ENCODE measurements around the gene GET4. TPM values are rescaled to one million over a fixed set of nuclear protein-coding genes. Genes with fewer than 3 reads are reported as not detected.

Gene GET4
- polyA plus RNA-seq, 3 donors: 20.1 to 36.8 (median 25.5) TPM

DNA sequence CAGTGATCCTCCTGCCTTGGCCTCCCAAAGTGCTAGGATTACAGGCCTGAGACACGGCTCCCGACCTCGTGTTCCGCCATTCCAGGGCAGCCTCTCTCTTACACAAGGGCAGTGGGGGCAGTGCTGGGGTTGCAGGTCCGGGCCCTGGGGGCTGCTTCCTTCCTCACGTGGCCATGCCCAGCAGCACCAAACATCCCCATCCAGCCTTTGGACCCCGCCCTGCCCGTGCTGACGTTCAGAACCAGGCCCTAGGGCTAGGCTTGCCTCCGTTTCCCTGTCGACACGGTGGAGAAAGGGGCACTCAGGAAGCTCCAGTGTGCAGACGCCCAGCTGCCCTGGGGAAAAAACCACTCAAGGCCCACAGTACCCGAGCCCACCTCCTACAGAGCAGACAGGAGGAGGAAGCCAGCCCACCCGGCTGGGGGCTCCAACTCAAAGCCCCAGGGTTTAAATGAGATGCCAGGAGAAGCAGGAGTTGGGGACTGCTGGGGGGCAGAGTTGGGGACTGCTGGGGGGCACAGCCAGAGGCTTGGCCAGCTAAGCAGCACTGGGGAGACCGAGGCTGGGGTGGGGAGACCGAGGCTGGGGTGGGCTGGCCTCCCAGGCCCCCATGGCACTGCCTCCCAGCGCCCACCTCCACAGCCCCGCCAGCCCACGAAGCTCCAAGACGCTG, 42.2 kb downstream of the GET4 start:
- Histone ChIP-seq H3K79me2 (ENCODE audit: insufficient read depth, low read length) (peaks cover 62% of the 10 kb centered on the region), H3K4me1 (ENCODE audit: control insufficient read depth in 1 of 2, insufficient read depth in 2 of 2, low read length in 2 of 2) (peaks cover 41 to 67% of the 10 kb centered on the region in 2 donors), H3K27ac (ENCODE audit: low read depth in 1 of 2, low read length in 2 of 2) (no peak overlapping the region), H3K4me2 (replicated peaks; ENCODE audit: extremely low read depth, low read length, poor library complexity, severe bottlenecking) (no peak overlapping the region), H3K36me3 (replicated peaks in 1 of 2; ENCODE audit: control insufficient read depth in 1 of 2, insufficient read depth in 2 of 2, low read length in 2 of 2) (peaks cover 34 to 42% of the 10 kb centered on the region in 2 donors), H4K20me1 (ENCODE audit: insufficient read depth, low read length) (peaks cover 32% of the 10 kb centered on the region), H3K9ac (ENCODE audit: insufficient read depth, low read length, poor library complexity, severe bottlenecking) (no peak overlapping the region), H3K27me3 (ENCODE audit: control insufficient read depth in 2 of 2, insufficient read depth in 2 of 2, low read length in 2 of 2) (no peaks in the 10 kb centered on the region), H3K4me3 (replicated peaks in 1 of 3; ENCODE audit: low read depth in 2 of 3, low read length in 3 of 3) (no peak overlapping the region), H3K9me3 (replicated peaks in 1 of 2; ENCODE audit: control insufficient read depth in 1 of 2, insufficient read depth in 1 of 2, low read length in 2 of 2) (no peaks in the 10 kb centered on the region), H2AFZ (ENCODE audit: insufficient read depth, low read depth, low read length, poor library complexity, severe bottlenecking) (no peak overlapping the region)
- TF ChIP-seq, protein P1, sequence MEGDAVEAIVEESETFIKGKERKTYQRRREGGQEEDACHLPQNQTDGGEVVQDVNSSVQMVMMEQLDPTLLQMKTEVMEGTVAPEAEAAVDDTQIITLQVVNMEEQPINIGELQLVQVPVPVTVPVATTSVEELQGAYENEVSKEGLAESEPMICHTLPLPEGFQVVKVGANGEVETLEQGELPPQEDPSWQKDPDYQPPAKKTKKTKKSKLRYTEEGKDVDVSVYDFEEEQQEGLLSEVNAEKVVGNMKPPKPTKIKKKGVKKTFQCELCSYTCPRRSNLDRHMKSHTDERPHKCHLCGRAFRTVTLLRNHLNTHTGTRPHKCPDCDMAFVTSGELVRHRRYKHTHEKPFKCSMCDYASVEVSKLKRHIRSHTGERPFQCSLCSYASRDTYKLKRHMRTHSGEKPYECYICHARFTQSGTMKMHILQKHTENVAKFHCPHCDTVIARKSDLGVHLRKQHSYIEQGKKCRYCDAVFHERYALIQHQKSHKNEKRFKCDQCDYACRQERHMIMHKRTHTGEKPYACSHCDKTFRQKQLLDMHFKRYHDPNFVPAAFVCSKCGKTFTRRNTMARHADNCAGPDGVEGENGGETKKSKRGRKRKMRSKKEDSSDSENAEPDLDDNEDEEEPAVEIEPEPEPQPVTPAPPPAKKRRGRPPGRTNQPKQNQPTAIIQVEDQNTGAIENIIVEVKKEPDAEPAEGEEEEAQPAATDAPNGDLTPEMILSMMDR (IDR thresholded peaks at IDR 0.05): no peak
- no peak for DNase-seq
- WGBS (ENCODE audit: insufficient coverage): 72% methylated on average over 11 of the region's 21 CpGs
- Mint-ChIP-seq H3K9me3 (no peaks in the 10 kb centered on the region), H3K27me3 (ENCODE audit: low read depth in 3 of 3) (peaks cover 0 to 3% (median 0%) of the 10 kb centered on the region in 3 donors), H3K4me3 (no peak overlapping the region), H3K4me1 (peaks cover 56% of the 10 kb centered on the region), H3K27ac (peak overlapping the region in 3 of 7 donors; percentile 3 to 68 (median 42)), H3K36me3 (peaks cover 43 to 59% of the 10 kb centered on the region in 2 donors)
- intact Hi-C loops (cut with micrococcal nuclease): no loop called here

- peaks cover 61% of the 10 kb centered on the region for H3K79me2 ChIP-seq (ENCODE audit: insufficient read depth, low read length)
- no peak overlapping the region for H3K9ac ChIP-seq (ENCODE audit: insufficient read depth, low read length, poor library complexity, severe bottlenecking)
- H3K27me3 ChIP-seq (ENCODE audit: control insufficient read depth in 2 of 2, insufficient read depth in 2 of 2, low read length in 2 of 2): no peaks in the 10 kb centered on the region
- H2AFZ ChIP-seq (ENCODE audit: insufficient read depth, low read depth, low read length, poor library complexity, severe bottlenecking): no peak overlapping the region
- Mint-ChIP-seq H3K36me3 (peaks cover 43 to 55% of the 10 kb centered on the region in 2 donors), H3K27ac (peak overlapping the region in 5 of 7 donors; percentile 6 to 85 (median 51)), H3K9me3 (no peaks in the 10 kb centered on the region), H3K4me1 (peaks cover 53% of the 10 kb centered on the region), H3K27me3 (ENCODE audit: low read depth in 3 of 3) (peaks cover 0 to 3% (median 0%) of the 10 kb centered on the region in 3 donors), H3K4me3 (no peak overlapping the region)
- H3K27ac ChIP-seq (ENCODE audit: low read depth in 1 of 2, low read length in 2 of 2): no peak overlapping the region
- TF ChIP-seq, protein P1 (IDR thresholded peaks at IDR 0.05): no peak
- no peak overlapping the region for H3K4me3 ChIP-seq (replicated peaks in 1 of 3; ENCODE audit: low read depth in 2 of 3, low read length in 3 of 3)
- no peak overlapping the region for H3K4me2 ChIP-seq (replicated peaks; ENCODE audit: extremely low read depth, low read length, poor library complexity, severe bottlenecking)
- no peak for DNase-seq
- H4K20me1 ChIP-seq (ENCODE audit: insufficient read depth, low read length): peaks cover 27% of the 10 kb centered on the region
- H3K4me1 ChIP-seq (ENCODE audit: control insufficient read depth in 1 of 2, insufficient read depth in 2 of 2, low read length in 2 of 2): peaks cover 41 to 67% of the 10 kb centered on the region in 2 donors
- peaks cover 34 to 42% of the 10 kb centered on the region in 2 donors for H3K36me3 ChIP-seq (replicated peaks in 1 of 2; ENCODE audit: control insufficient read depth in 1 of 2, insufficient read depth in 2 of 2, low read length in 2 of 2)
- whole genome bisulfite sequencing (ENCODE audit: insufficient coverage): 95% methylated on average over 12 of the region's 13 CpGs
- intact Hi-C loops (cut with micrococcal nuclease): no loop called here
- no peaks in the 10 kb centered on the region for H3K9me3 ChIP-seq (replicated peaks in 1 of 2; ENCODE audit: control insufficient read depth in 1 of 2, insufficient read depth in 1 of 2, low read length in 2 of 2)
Observed at GRCh38 chr7:919114-919442, 42.7 kb downstream of the GET4 start.
